Endothelial cell of umbilical vein (primary cell): Measurements from ENCODE around the gene PIEZO2.

ENCODE experiments used
- CTCF ChIP-seq, 2 donors: IDR thresholded peaks; 1 replicate in 1 of 2; 2 replicates in 1 of 2; pipeline ENCODE4 v1.5.1; 2011; ENCODE audit warnings: low read length in 2 of 2, mild to moderate bottlenecking in 2 of 2, moderate library complexity in 2 of 2, control low read depth in 1 of 2, inconsistent platforms in 1 of 2, low read depth in 1 of 2; ENCODE audit not compliant: insufficient read depth in 1 of 2; ENCODE audit errors: extremely low read depth in 1 of 2
- EZH2 ChIP-seq: IDR thresholded peaks from 2 replicates; pipeline ENCODE4 v1.6.1; 2012; ENCODE audit warnings: borderline replicate concordance, low read depth, mild to moderate bottlenecking, moderate library complexity, low read length, inconsistent platforms; ENCODE audit not compliant: severe bottlenecking
- MYC ChIP-seq: IDR thresholded peaks from one replicate; pipeline ENCODE4 v1.6.1; 2011; ENCODE audit warnings: mild to moderate bottlenecking, low read depth, low read length
- POLR2A ChIP-seq: IDR thresholded peaks from 2 replicates; pipeline ENCODE4 v1.6.1; 2012; ENCODE audit warnings: low read depth, mild to moderate bottlenecking, control low read depth, low read length
- POLR2AphosphoS5 ChIP-seq: IDR thresholded peaks from 2 replicates; pipeline ENCODE4 v1.6.1; 2012; ENCODE audit warnings: low read depth, mild to moderate bottlenecking, control low read depth, low read length, moderate library complexity; ENCODE audit not compliant: insufficient read depth

- TF ChIP-seq CTCF (IDR thresholded peaks at IDR 0.05; ENCODE audit: extremely low read depth in 1 of 2, insufficient read depth in 1 of 2, low read depth in 1 of 2, low read length in 2 of 2) = no peak
- TF ChIP-seq EZH2 = no peak
- no peak for TF ChIP-seq MYC
- no peak for TF ChIP-seq POLR2AphosphoS5
- TF ChIP-seq POLR2A = no peak
Observed at GRCh38 chr18:11121443-11121849, 27.9 kb downstream of the PIEZO2 start.
